ENCODE results near the gene MRPL46.

The MRPL46 gene

DNA sequence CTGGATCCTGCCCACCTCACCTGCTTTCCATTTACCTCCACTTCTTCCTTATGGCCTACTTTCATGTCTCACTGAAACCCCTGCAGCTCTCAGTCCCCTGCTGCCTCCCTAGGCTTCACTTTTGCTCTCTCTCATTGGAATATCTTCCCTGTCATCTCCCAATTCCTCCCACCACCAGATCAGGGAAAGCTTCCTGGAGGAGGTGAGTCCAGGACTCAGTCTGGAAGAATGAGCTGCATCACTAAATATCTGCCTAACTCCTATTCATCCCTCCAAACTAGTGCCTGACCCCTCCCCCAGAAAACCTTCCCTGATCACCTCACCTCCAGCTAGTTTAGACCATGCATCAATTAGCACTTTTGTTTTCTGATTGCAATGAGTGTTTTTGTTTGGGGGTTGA, 37.1 kb downstream of the MRPL46 start:
- DNase-seq (ENCODE audit: low read depth, low spot score): no peak
- ChIA-PET CTCF (interaction anchor here (1.5 kb wide), 1 partner anchor 17 kb away, joined by 4 read pairs; no protein-coding TSS in a partner anchor), POLR2A (no interaction called here)
- no peak overlapping the region for H3K4me3 ChIP-seq (ENCODE audit: low read depth, low read length)
- TF ChIP-seq CTCF (IDR thresholded peaks at IDR 0.05; ENCODE audit: insufficient read depth, low read length, missing control alignments): no peak

DNA sequence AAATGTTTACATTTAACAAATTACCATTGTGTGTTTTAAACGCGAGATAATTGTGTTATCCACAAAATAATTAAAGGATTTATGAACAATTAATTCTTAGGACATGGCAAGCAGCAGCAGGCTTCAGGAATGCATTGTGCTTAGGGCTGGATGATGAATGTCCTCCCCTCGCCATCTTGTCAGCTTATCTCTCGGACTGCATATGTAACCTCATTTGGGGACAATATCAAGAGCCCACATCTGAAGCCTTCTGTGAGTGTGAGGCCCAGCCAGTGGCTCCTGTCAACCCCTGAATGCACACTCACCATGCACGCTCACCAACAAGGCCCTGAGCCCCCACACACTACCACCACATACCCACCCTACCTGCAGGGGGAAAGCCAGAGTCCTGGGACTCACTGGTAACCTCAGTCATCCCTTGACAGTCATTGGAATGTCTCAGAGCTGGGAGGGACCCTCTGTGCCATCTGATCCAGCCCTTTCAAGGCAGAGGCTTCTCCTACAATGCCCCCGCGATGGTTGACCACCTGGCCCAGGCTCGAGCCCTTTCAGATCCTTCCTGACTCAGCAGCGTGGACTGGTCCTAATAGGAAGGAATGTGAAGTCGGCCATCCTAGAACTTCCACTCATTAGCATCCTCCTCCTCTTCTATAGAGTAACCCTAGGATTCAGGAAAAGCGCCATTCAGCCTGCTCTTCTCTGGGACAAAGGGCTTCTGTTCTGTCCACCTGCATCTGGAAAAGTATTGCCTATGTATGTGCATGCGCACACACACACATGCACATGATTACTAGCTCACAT, 38.2 kb downstream of the MRPL46 start:
- H3K4me3 ChIP-seq (ENCODE audit: low read depth, low read length): no peak overlapping the region
- no peak for DNase-seq (ENCODE audit: low read depth, low spot score)
- CTCF ChIA-PET: interaction anchor here (0.8 to 1.0 kb wide), 2 partner anchors 21 to 22 kb away, joined by 3 read pairs; no protein-coding TSS in a partner anchor
- POLR2A ChIA-PET: no interaction called here
- no peak for TF ChIP-seq CTCF (IDR thresholded peaks at IDR 0.05; ENCODE audit: insufficient read depth, low read length, missing control alignments)

- DNase-seq (ENCODE audit: low read depth, low spot score): no peak
- POLR2A ChIA-PET: no interaction called here
- H3K4me3 ChIP-seq (ENCODE audit: low read depth, low read length): no peak overlapping the region
- CTCF ChIA-PET: interaction anchor here (0.9 to 2.3 kb wide), 3 partner anchors 22 to 151 kb away, joined by 3 to 6 read pairs (median 3); no protein-coding TSS in a partner anchor
- TF ChIP-seq CTCF (IDR thresholded peaks at IDR 0.05; ENCODE audit: insufficient read depth, low read length, missing control alignments): no peak
Measured at GRCh38 chr15:88428053-88428452, 39.1 kb downstream of the MRPL46 start.

DNA sequence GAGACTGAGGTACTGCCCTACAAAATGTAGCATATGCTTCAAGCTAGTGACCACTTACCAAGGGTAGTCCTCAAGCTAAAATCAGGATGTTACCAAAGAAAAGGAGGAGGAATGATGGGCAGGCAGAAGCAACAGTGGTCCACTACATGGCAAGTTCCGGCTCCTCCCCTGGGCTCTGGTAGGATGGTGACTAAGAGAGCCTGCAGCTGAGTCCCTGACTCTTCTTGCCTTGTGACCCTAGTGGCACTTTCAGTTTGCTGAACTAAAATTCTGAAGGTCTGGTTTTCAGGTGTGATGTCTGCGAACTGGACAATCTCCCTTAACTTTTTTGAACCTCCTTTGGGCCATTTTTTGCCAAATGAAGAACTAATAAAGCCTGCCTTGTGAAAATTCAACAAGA, 40.9 kb downstream of the MRPL46 start:
- DNase-seq (ENCODE audit: low read depth, low spot score): no peak
- POLR2A ChIA-PET: no interaction called here
- CTCF ChIA-PET: interaction anchor here (2.3 kb wide), 1 partner anchor 26 kb away, joined by 6 read pairs; no protein-coding TSS in a partner anchor
- no peak overlapping the region for H3K4me3 ChIP-seq (ENCODE audit: low read depth, low read length)
- TF ChIP-seq CTCF (IDR thresholded peaks at IDR 0.05; ENCODE audit: insufficient read depth, low read length, missing control alignments): no peak

GRCh38 chr15:88423331-88423730, 43.9 kb downstream of the MRPL46 start:
- POLR2A ChIA-PET: no interaction called here
- CTCF ChIA-PET: no interaction called here
- no peak for TF ChIP-seq CTCF (IDR thresholded peaks at IDR 0.05; ENCODE audit: insufficient read depth, low read length, missing control alignments)
- H3K4me3 ChIP-seq (ENCODE audit: low read depth, low read length): no peak overlapping the region
- no peak for DNase-seq (ENCODE audit: low read depth, low spot score)

DNA sequence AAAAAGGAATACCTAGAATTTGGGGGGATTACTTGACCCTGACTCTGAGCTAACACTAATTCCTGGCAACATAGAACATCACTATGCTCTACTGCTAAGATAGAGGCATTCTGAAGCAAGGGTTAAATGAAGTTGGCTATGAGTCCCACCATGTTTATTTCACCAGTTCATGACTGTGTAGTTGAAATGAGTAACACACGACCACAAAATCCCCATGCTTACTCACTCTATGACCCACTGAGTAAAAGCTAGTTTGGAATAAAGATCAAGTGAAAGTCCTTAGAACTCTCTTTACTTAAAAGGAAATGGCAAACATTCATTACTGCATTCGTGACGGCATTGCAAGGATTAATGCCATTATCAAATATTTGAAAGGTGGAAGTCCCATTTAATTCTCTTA, 47.4 kb downstream of the MRPL46 start:
- no peak overlapping the region for H3K4me3 ChIP-seq (ENCODE audit: low read depth, low read length)
- no peak for TF ChIP-seq CTCF (IDR thresholded peaks at IDR 0.05; ENCODE audit: insufficient read depth, low read length, missing control alignments)
- ChIA-PET POLR2A (no interaction called here), CTCF (no interaction called here)
- no peak for DNase-seq (ENCODE audit: low read depth, low spot score)
